WTC11 (cell line): Measurements from ENCODE around the gene ALAD. TPM values are rescaled to one million over a fixed set of nuclear protein-coding genes. Genes with fewer than 3 reads are reported as not detected.

Experiments used
- ATAC-seq: fragments of 200-7000 bp; cut with Tn5 transposase; 2 replicates; pipeline ENCODE4 v1.10.0; 2021; ENCODE audit warnings: mild to moderate bottlenecking, moderate library complexity
- CTCF ChIA-PET: fragments of 300-600 bp; sonication (Branson Sonifier 250); formaldehyde crosslinking; loops from one replicate; lab custom pipeline; 2021; ENCODE audit warnings: antibody characterized with exemption; lab: Charles Lee
- POLR2A ChIA-PET: fragments of 350-600 bp; sonication (Branson Sonifier 250); formaldehyde crosslinking; loops from one replicate; lab custom pipeline; 2021; ENCODE audit warnings: antibody characterized with exemption; lab: Charles Lee
- DNase-seq: peaks from one replicate; pipeline ENCODE4 v3.0.0; 2021; ENCODE audit warnings: low spot score
- H3K27ac Mint-ChIP-seq: 2 replicates; pipeline ENCODE4 v1.8.0; 2021; ENCODE audit warnings: mixed read lengths
- H3K27me3 Mint-ChIP-seq: 2 replicates; pipeline ENCODE4 v1.8.0; 2021; ENCODE audit warnings: low read depth, mild to moderate bottlenecking, moderate library complexity, mixed read lengths
- H3K36me3 Mint-ChIP-seq: 2 replicates; pipeline ENCODE4 v1.8.0; 2021; ENCODE audit warnings: mixed read lengths
- H3K4me1 Mint-ChIP-seq: 2 replicates; pipeline ENCODE4 v1.8.0; 2022; ENCODE audit warnings: mixed read lengths
- H3K4me3 Mint-ChIP-seq: 2 replicates; pipeline ENCODE4 v1.8.0; 2021; ENCODE audit warnings: mild to moderate bottlenecking, moderate library complexity, mixed read lengths
- H3K9me3 Mint-ChIP-seq: 2 replicates; pipeline ENCODE4 v1.8.0; 2021; ENCODE audit warnings: mixed read lengths
- CBFB ChIP-seq: sonication (generic); formaldehyde crosslinking; IDR thresholded peaks from 2 replicates; pipeline ENCODE4 v1.8.1; 2022; ENCODE audit warnings: mild to moderate bottlenecking, low read depth, missing genetic modification reagents
- FOXK1 ChIP-seq: sonication (generic); formaldehyde crosslinking; IDR thresholded peaks from 2 replicates; pipeline ENCODE4 v1.8.0; 2022; ENCODE audit warnings: mild to moderate bottlenecking, moderate library complexity, missing genetic modification reagents
- IRF2 ChIP-seq: sonication (generic); formaldehyde crosslinking; IDR thresholded peaks from 2 replicates; pipeline ENCODE4 v1.8.0; 2022; ENCODE audit warnings: low read depth, missing genetic modification reagents, borderline replicate concordance
- NFE2L1 ChIP-seq: sonication (generic); formaldehyde crosslinking; IDR thresholded peaks from 2 replicates; pipeline ENCODE4 v1.8.1; 2023; ENCODE audit warnings: missing genetic modification reagents
- RORB ChIP-seq: fragments of 250-450 bp; sonication (Bioruptor Pico); IDR thresholded peaks from 2 replicates; pipeline ENCODE4 v1.9.0; 2021; ENCODE audit warnings: mild to moderate bottlenecking
- TEAD1 ChIP-seq: sonication (generic); formaldehyde crosslinking; IDR thresholded peaks from 2 replicates; pipeline ENCODE4 v1.8.0; 2022; ENCODE audit warnings: mild to moderate bottlenecking, missing genetic modification reagents
- TEAD4 ChIP-seq: sonication (generic); formaldehyde crosslinking; IDR thresholded peaks from 2 replicates; pipeline ENCODE4 v1.8.0; 2022; ENCODE audit warnings: mild to moderate bottlenecking, missing genetic modification reagents
- ZNF423 ChIP-seq: fragments of 250-450 bp; sonication (Bioruptor Pico); IDR thresholded peaks from 2 replicates; pipeline ENCODE4 v2.1.2; 2022; ENCODE audit warnings: mild to moderate bottlenecking, moderate library complexity
- total RNA-seq: library from RNA; stranded (reverse); gene quantifications from 3 replicates; pipeline ENCODE4 v1.2.3, GENCODE V29; 2021
- TF ChIP-seq, protein P1 (sequence below): sonication (generic); formaldehyde crosslinking; IDR thresholded peaks from 2 replicates; pipeline ENCODE4 v1.8.1; 2022; ENCODE audit warnings: missing genetic modification reagents, borderline replicate concordance
- TF ChIP-seq, protein P2 (sequence below): sonication (generic); formaldehyde crosslinking; IDR thresholded peaks from 2 replicates; pipeline ENCODE4 v1.8.0; 2022; ENCODE audit warnings: missing genetic modification reagents
- TF ChIP-seq, protein P3 (sequence below): fragments of 250-450 bp; sonication (Bioruptor Pico); IDR thresholded peaks from 2 replicates; pipeline ENCODE4 v1.9.0; 2021; ENCODE audit warnings: mild to moderate bottlenecking, borderline replicate concordance
- TF ChIP-seq, protein P4 (sequence below): sonication (generic); formaldehyde crosslinking; IDR thresholded peaks from 2 replicates; pipeline ENCODE4 v1.8.1; 2023; ENCODE audit warnings: mild to moderate bottlenecking, moderate library complexity, missing genetic modification reagents
- TF ChIP-seq, protein P5 (sequence below): fragments of 250-450 bp; sonication (Bioruptor Pico); IDR thresholded peaks from 2 replicates; pipeline ENCODE4 v1.9.0; 2021; ENCODE audit warnings: moderate library complexity, mild to moderate bottlenecking, inconsistent platforms, borderline replicate concordance

ALAD gene
- total RNA-seq, 1 experiment from 2014 or later = 15.9 TPM

DNA sequence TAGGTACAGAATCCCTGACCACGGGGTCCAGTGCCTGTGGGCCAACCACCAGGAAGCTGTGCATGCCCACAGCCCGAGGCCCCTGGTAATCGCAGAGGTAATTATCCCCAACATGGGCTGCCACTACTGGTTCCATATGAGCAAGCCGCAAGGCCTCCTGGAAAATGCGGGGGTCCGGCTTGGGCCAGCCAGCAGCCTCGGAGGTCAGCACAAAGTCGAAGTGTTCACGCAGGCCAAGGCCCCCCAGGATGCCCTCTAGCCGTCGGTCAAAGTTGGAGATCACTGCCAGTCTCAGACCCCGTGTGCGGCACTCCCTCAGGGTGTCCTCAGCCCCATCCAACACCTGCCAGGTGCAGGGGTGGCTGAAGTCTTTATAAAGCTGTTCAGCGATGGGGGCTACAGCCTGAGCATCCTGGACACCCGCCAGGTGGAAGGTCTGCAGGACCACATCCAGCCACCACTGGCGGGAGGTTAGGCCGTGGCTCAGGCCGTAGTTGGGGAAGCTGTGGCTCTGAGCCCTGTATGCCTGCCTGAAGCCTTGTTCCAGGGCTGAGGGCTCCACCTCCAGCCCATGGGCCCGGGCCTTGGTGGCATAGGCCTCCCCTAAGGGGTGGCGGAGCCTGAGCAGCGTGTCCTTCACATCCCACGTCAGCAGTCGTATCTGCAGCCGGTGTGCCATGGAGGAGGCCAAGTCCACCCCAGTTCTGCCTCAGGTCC is 27.2 kb downstream of the ALAD start (continued):
- TF ChIP-seq, protein P1, sequence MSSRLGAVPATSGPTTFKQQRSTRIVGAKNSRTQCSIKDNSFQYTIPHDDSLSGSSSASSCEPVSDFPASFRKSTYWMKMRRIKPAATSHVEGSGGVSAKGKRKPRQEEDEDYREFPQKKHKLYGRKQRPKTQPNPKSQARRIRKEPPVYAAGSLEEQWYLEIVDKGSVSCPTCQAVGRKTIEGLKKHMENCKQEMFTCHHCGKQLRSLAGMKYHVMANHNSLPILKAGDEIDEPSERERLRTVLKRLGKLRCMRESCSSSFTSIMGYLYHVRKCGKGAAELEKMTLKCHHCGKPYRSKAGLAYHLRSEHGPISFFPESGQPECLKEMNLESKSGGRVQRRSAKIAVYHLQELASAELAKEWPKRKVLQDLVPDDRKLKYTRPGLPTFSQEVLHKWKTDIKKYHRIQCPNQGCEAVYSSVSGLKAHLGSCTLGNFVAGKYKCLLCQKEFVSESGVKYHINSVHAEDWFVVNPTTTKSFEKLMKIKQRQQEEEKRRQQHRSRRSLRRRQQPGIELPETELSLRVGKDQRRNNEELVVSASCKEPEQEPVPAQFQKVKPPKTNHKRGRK (CRISPR knock-in tag) = no peak
- no peak for TF ChIP-seq TEAD1 (CRISPR knock-in tag)
- TF ChIP-seq, protein P2, sequence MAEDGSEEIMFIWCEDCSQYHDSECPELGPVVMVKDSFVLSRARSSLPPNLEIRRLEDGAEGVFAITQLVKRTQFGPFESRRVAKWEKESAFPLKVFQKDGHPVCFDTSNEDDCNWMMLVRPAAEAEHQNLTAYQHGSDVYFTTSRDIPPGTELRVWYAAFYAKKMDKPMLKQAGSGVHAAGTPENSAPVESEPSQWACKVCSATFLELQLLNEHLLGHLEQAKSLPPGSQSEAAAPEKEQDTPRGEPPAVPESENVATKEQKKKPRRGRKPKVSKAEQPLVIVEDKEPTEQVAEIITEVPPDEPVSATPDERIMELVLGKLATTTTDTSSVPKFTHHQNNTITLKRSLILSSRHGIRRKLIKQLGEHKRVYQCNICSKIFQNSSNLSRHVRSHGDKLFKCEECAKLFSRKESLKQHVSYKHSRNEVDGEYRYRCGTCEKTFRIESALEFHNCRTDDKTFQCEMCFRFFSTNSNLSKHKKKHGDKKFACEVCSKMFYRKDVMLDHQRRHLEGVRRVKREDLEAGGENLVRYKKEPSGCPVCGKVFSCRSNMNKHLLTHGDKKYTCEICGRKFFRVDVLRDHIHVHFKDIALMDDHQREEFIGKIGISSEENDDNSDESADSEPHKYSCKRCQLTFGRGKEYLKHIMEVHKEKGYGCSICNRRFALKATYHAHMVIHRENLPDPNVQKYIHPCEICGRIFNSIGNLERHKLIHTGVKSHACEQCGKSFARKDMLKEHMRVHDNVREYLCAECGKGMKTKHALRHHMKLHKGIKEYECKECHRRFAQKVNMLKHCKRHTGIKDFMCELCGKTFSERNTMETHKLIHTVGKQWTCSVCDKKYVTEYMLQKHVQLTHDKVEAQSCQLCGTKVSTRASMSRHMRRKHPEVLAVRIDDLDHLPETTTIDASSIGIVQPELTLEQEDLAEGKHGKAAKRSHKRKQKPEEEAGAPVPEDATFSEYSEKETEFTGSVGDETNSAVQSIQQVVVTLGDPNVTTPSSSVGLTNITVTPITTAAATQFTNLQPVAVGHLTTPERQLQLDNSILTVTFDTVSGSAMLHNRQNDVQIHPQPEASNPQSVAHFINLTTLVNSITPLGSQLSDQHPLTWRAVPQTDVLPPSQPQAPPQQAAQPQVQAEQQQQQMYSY (CRISPR knock-in tag) = no peak
- TF ChIP-seq RORB (CRISPR knock-in tag) = no peak
- TF ChIP-seq, protein P3, sequence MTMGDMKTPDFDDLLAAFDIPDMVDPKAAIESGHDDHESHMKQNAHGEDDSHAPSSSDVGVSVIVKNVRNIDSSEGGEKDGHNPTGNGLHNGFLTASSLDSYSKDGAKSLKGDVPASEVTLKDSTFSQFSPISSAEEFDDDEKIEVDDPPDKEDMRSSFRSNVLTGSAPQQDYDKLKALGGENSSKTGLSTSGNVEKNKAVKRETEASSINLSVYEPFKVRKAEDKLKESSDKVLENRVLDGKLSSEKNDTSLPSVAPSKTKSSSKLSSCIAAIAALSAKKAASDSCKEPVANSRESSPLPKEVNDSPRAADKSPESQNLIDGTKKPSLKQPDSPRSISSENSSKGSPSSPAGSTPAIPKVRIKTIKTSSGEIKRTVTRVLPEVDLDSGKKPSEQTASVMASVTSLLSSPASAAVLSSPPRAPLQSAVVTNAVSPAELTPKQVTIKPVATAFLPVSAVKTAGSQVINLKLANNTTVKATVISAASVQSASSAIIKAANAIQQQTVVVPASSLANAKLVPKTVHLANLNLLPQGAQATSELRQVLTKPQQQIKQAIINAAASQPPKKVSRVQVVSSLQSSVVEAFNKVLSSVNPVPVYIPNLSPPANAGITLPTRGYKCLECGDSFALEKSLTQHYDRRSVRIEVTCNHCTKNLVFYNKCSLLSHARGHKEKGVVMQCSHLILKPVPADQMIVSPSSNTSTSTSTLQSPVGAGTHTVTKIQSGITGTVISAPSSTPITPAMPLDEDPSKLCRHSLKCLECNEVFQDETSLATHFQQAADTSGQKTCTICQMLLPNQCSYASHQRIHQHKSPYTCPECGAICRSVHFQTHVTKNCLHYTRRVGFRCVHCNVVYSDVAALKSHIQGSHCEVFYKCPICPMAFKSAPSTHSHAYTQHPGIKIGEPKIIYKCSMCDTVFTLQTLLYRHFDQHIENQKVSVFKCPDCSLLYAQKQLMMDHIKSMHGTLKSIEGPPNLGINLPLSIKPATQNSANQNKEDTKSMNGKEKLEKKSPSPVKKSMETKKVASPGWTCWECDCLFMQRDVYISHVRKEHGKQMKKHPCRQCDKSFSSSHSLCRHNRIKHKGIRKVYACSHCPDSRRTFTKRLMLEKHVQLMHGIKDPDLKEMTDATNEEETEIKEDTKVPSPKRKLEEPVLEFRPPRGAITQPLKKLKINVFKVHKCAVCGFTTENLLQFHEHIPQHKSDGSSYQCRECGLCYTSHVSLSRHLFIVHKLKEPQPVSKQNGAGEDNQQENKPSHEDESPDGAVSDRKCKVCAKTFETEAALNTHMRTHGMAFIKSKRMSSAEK = no peak
- TF ChIP-seq IRF2 (CRISPR knock-in tag) = no peak
- no peak for TF ChIP-seq ZNF423 (CRISPR knock-in tag)
- no peak for TF ChIP-seq NFE2L1
- TF ChIP-seq, protein P4, sequence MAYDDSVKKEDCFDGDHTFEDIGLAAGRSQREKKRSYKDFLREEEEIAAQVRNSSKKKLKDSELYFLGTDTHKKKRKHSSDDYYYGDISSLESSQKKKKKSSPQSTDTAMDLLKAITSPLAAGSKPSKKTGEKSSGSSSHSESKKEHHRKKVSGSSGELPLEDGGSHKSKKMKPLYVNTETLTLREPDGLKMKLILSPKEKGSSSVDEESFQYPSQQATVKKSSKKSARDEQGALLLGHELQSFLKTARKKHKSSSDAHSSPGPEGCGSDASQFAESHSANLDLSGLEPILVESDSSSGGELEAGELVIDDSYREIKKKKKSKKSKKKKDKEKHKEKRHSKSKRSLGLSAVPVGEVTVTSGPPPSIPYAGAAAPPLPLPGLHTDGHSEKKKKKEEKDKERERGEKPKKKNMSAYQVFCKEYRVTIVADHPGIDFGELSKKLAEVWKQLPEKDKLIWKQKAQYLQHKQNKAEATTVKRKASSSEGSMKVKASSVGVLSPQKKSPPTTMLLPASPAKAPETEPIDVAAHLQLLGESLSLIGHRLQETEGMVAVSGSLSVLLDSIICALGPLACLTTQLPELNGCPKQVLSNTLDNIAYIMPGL (CRISPR knock-in tag) = no peak
- TF ChIP-seq FOXK1 (CRISPR knock-in tag) = no peak
- TF ChIP-seq CBFB (CRISPR knock-in tag) = no peak

DNA sequence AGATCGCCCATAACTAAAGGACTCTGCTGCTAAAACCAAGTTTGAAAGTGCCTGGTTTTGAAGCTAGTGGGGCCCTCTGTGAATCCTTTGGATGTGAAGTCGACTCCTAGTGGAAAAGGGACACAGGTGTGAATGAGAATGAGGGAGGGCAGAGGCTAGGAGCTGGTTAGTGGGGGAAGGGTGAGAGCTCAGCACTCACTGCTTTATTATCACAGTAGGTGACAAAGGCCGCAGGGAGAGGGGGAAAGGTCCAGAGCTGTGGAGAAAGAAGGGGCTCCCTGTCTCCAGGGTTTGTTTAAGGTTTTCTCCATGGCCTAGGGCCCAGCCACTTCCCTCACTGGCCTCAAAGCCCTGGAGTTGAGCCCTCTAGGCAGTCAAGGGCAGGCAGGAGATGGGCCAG is 27.8 kb downstream of the ALAD start:
- no peak overlapping the region for H3K27ac Mint-ChIP-seq
- POLR2A ChIA-PET = no interaction called here
- CTCF ChIA-PET = interaction anchor here (0.7 kb wide), 1 partner anchor 28 kb away, joined by 3 read pairs; the partner anchor contains the start of gene ALAD
- peaks cover 11% of the 10 kb centered on the region for H3K36me3 Mint-ChIP-seq
- TF ChIP-seq, protein P5, sequence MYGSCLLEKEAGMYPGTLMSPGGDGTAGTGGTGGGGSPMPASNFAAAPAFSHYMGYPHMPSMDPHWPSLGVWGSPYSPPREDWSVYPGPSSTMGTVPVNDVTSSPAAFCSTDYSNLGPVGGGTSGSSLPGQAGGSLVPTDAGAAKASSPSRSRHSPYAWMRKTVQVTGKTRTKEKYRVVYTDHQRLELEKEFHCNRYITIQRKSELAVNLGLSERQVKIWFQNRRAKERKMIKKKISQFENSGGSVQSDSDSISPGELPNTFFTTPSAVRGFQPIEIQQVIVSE (CRISPR knock-in tag) = no peak
- TF ChIP-seq TEAD4 = no peak
- TF ChIP-seq, all 79 proteins: peak for 0
- Mint-ChIP-seq H3K4me1 (peaks cover 4% of the 10 kb centered on the region), H3K4me3 (no peak overlapping the region), H3K9me3 (no peaks in the 10 kb centered on the region), H3K27me3 (no peaks in the 10 kb centered on the region)
- no peak for ATAC-seq
- no peak for DNase-seq
